NK-92 (cell line): ENCODE data around the gene OLAH.
"Not testable (repeated sequence)": the region's sequence is repeated elsewhere in the genome, so short reads cannot be mapped to it uniquely, and the experiment has no call there.

ENCODE experiments used
- DNase-seq: peaks from one replicate; lab custom pipeline; 2025; ENCODE audit not compliant: unreplicated experiment; lab: John Stamatoyannopoulos, UW

OLAH gene

GRCh38 chr10:15043674-15044073 lies at the start of gene OLAH:
OLAH (plus strand) TSS chr10:15043943; CDS start chr10:15047289, 3,346 bp downstream.
- DNase-seq = no peak

GRCh38 chr10:14995964-14996565 lies 47.7 kb upstream of the OLAH start:
- no peak for DNase-seq

- DNase-seq = not testable (repeated sequence)
Measured at GRCh38 chr10:15013530-15013929, 30.2 kb upstream of the OLAH start.

- no peak for DNase-seq
Measured at GRCh38 chr10:15015451-15015850, 28.3 kb upstream of the OLAH start.

GRCh38 chr10:15020966-15021365 lies 22.8 kb upstream of the OLAH start:
- DNase-seq = not testable (repeated sequence)

- DNase-seq = not testable (repeated sequence)
Measured at GRCh38 chr10:15023079-15023478, 20.7 kb upstream of the OLAH start.

- not testable (repeated sequence) for DNase-seq
Measured at GRCh38 chr10:15024017-15025004, 19.4 kb upstream of the OLAH start.

- not testable (repeated sequence) for DNase-seq
Measured at GRCh38 chr10:15025040-15025439, 18.7 kb upstream of the OLAH start.

GRCh38 chr10:15027741-15028140 lies 16.0 kb upstream of the OLAH start:
- no peak for DNase-seq

GRCh38 chr10:15035385-15036301 lies 8.1 kb upstream of the OLAH start:
- DNase-seq = no peak

GRCh38 chr10:15037691-15038090 lies 6.1 kb upstream of the OLAH start:
- no peak for DNase-seq

- DNase-seq = no peak
Measured at GRCh38 chr10:15038416-15038815, 5.3 kb upstream of the OLAH start.

GRCh38 chr10:15045380-15045779 lies 1.6 kb downstream of the OLAH start:
- DNase-seq = no peak

GRCh38 chr10:15046626-15047025 lies 2.9 kb downstream of the OLAH start:
- no peak for DNase-seq

- no peak for DNase-seq
Measured at GRCh38 chr10:15049533-15049932, 5.8 kb downstream of the OLAH start.

- DNase-seq = no peak
Measured at GRCh38 chr10:15052121-15052520, 8.4 kb downstream of the OLAH start.

GRCh38 chr10:15053061-15053460 lies 9.3 kb downstream of the OLAH start:
- no peak for DNase-seq

GRCh38 chr10:15058689-15059088 lies 14.9 kb downstream of the OLAH start:
- no peak for DNase-seq

GRCh38 chr10:15059914-15060313 lies 16.2 kb downstream of the OLAH start:
- DNase-seq = no peak

GRCh38 chr10:15060638-15061037 lies 16.9 kb downstream of the OLAH start:
- no peak for DNase-seq

- DNase-seq = no peak
Measured at GRCh38 chr10:15067154-15067553, 23.4 kb downstream of the OLAH start.
